NCI-H1694 (cell line): ENCODE data around the gene SLX1A.
"Not testable (repeated sequence)": the region's sequence is repeated elsewhere in the genome, so short reads cannot be mapped to it uniquely, and the experiment has no call there.

ENCODE experiments used
- DNase-seq: peaks from one replicate; lab custom pipeline; 2025; lab: John Stamatoyannopoulos, UW

SLX1A gene

DNA sequence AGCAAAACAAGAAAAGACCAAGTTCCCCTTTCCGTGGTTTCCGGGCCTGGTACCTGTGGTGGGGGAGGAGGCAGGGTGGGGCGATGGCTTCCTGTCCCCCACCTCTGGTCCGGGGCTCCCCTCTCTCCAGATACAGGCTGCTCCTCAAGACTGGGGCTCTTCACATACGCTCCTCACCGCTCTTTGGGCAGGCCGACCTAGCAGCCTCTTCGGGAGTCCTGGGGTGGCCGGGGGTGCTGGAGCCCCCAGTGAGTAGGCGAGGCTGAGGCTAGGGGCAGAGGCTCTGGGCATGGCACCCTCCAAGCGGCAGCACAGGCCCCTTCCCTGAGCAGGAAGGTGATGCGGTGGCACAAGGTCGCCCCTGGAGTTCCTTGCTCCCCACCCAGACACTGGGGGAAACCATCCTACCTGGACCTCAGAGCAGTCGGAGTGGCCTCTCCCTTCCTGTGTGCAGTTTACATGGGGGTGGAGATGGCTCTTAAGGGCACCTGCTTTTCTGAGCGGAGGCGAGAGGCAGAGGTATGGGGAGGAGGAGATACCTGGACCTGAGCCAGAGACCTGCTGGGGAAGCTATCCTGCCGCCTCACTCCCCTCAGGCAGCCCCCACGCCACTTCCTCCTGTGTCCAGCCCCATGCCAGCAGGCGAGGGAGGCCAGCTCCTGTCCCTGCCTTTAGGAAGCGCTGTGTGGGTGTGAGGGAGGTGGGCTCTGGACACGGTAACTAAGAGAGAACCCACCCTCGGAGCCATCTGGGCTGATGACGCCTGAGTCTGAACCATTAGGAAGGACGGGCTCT is 9.4 kb upstream of the SLX1A start:
- DNase-seq = no peak

DNA sequence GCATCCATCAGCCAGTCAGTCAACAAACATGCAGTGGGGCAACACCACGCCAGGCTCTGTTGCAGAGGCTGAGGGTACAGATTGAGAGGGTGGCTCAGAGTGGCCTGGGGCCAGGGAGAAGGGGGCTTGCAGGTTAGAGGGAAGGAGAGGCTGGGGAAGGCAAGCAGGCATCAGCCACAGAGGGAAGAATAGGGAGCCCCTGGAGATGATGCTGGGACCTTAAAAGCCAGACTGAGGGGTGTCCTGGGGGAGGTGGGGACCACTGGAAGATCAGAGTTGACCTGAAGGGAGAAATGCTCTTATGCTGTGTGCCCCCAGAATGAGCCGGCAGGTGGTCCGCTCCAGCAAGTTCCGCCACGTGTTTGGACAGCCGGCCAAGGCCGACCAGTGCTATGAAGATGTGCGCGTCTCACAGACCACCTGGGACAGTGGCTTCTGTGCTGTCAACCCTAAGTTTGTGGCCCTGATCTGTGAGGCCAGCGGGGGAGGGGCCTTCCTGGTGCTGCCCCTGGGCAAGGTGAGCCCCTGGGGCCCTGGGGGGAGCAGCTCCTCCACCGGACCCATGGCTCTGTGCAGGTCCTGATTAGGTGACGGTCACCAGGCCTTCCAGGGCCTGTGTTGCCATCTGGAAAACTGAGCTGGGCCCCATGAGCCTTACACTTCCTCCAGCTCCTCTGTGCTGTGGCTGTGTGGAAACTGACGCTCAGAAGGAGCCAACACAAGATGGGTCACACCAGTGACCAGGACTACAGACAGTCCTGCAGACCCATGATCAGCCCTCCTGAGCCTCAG is 8.6 kb upstream of the SLX1A start:
- DNase-seq = no peak

DNA sequence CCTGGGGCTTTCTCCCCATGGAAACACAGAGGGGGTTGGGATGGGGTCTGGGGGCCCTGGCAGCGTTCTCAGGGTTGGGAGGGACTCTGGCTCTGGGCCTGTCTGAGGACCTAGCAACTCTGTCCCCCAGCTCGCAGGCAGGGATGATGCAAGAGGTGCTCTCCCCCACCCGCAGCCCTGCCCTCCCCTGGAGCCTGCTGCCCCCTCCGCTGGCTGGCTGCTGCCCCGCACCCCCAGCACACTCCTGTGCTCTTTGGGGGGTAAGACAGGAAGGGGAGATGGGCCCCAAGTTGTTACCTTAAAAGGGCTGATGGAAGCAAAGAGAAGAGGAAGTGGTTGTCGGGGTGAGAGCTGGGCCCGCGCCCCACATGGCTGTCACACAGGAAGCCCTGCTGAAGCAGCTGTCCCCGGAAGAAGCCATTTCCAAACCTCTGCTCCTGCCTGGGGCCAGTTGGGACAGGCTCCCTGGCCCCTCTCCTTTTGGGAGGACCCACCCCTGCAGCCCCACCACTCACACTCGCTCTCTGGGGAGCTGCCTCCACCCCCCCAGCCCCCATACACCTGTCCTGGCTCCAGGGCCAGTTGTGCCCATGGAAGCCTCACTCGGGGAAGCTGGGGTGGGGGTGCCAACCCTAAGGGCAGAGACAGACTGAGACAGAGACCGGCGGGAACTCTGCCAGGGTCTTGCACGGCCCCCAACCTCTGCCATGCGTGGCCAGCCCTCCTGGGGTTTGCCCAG is 7.8 kb upstream of the SLX1A start:
- no peak for DNase-seq

DNA sequence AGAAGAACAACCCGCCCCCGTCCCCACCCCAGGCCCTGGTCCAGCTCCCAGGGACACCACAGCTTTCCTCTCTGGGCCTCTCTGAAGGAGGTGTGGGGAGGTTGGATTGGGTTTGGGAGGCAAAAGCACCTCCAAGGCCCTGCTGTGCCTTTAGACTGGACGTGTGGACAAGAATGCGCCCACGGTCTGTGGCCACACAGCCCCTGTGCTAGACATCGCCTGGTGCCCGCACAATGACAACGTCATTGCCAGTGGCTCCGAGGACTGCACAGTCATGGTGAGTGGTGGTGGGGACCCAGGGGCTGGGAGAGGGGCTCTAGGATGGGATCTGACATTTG is 7.3 kb upstream of the SLX1A start:
- no peak for DNase-seq

DNA sequence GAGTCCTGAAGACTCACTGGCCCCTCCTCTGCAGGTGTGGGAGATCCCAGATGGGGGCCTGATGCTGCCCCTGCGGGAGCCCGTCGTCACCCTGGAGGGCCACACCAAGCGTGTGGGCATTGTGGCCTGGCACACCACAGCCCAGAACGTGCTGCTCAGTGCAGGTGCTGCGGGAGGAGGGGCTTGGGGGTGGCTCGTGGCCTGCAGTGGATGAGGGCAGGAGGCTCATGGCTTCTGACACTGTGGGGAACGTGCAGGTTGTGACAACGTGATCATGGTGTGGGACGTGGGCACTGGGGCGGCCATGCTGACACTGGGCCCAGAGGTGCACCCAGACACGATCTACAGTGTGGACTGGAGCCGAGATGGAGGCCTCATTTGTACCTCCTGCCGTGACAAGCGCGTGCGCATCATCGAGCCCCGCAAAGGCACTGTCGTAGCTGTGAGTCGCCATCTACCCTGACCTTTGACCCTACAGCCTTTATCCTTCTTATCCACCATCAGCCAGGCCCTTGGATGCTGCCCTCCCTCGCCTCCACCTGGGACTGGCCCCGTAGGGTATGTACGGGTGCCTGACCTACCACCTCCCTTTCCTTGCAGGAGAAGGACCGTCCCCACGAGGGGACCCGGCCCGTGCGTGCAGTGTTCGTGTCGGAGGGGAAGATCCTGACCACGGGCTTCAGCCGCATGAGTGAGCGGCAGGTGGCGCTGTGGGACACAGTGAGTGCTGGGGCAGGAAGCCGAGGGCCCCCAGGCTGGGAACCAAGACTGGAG is 6.7 kb upstream of the SLX1A start:
- no peak for DNase-seq

DNA sequence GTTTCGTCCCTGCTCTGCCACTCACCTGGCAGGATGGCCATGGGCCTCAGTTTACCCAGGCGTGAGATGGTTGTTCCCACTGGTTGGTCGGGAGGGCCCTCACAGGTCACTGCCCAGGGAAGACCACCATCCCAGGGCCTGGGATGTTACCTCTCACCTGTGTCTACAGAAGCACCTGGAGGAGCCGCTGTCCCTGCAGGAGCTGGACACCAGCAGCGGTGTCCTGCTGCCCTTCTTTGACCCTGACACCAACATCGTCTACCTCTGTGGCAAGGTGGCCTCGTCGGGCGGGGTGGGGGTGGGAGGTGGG is 6.2 kb upstream of the SLX1A start:
- DNase-seq = no peak

DNA sequence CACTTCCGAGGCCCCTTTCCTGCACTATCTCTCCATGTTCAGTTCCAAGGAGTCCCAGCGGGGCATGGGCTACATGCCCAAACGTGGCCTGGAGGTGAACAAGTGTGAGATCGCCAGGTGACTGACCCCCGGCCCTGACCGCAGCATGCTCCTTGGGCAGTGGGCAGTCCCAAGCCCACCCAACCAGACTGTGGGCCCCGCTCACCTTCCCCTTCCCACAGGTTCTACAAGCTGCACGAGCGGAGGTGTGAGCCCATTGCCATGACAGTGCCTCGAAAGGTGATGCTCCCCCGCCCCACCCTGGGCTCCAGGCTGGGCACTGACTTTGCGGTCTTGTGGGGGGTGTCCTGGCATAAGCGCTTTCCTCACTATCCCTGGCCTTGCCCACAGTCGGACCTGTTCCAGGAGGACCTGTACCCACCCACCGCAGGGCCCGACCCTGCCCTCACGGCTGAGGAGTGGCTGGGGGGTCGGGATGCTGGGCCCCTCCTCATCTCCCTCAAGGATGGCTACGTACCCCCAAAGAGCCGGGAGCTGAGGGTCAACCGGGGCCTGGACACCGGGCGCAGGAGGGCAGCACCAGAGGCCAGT is 5.6 kb upstream of the SLX1A start:
- DNase-seq = no peak

DNA sequence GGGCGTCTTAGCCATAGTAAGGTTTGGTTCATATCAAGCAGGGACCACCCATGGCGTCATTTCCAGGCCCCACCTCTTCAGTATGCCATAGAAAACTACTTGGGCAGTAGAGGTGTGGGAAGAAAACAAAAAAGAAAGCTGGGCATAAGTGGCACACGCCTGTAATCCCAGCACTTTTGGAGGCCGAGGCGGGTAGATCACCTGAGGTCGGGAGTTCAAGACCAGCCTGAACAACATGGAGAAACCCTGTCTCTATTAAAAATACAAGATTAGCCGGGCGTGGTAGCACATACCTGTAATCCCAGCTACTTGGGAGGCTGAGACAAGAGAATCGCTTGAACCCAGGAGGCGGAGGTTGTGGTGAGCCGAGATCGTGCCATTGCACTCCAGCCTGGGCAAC is 2.5 kb upstream of the SLX1A start:
- not testable (repeated sequence) for DNase-seq

DNA sequence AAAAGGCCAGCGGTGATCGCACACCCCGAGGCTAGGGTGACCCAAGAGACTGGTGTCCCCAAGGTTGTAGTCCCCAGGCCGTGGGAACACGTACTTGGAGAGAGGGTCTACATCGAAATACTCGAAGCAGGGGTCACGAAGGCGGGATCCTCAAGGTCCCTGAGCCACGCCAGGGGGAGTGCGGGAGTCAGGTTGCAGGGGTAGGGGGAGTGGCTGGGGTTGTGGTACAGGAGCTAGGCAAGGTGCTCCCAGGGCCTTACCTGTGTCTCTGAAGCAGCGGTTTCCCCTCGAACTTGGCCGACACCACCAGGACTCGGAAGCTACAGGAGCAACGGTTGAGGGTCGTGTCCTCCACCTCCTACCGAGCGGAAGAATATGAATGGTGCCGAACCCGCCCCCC is 577 bp upstream of the SLX1A start:
- DNase-seq = not testable (repeated sequence)

DNA sequence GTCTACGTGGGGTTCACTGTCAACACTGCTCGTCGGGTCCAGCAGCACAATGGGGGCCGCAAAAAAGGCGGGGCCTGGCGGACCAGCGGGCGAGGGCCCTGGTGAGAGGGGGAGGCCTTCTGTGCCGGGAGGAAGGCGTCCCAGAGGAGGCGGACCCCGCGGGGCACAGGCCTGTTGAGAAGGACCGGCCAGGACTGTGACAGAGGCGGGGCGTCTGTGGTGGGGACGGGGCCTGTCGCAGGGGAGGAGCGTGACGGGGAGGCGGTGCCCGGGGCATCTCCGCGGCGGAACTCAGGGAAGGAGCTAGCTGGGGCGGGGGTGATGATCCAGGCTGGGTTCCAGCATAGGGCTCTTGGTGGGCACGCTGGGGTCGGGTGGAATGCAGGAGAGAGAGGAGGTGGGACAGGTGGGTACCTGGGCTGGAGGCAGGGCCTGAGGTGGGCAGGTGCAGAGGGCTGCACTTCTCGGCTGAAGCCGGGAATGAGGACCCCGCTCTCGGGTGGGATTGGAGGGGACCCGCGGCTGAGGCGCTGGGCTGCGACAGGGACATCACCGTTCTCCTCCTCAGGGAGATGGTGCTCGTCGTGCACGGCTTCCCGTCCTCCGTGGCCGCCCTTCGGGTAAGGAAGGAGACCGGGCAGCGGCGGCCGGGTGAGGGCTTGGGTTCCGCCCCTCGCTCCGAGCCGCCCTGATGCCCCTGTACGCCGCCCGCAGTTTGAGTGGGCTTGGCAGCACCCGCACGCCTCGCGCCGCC is 674 bp downstream of the SLX1A start:
- not testable (repeated sequence) for DNase-seq

DNA sequence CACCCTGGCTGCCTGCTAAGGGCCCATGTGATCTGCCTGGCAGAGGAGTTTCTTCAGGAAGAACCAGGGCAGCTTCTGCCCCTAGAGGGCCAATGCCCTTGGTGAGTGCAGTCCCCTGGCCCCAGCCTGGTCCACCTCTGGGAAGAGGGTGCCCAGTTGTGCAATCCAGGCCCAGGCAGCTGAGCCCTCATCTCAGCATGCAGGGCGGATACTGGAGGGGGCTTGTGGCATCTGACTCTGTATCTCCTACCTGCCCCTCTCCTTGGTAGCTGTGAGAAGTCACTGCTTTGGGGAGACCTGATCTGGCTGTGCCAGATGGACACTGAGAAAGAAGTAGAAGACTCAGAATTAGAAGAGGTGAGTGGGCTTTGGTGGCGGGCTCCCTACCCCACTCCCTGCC is 3.3 kb downstream of the SLX1A start:
- not testable (repeated sequence) for DNase-seq

DNA sequence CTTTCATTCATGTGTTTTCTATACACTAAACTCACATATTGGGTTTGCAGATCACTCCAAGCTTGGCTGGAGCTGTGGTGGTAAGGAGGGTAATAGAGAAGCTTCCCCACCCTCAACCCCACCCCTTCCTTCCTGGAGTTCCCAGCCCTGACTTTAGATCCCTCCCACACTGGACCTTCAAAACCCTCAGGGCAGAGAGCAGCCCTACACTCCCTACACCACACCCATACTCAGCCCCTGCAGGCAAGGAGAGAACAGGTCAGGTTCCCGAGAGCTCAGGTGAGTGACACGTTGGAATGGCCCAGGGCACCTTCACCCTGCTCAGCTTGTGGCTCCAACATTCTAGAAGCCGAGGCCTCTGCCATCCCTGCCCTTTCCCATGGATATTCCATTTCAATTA is 5.4 kb downstream of the SLX1A start, which contains the start of gene SULT1A3:
TSS of gene SULT1A3 (plus strand) at position 207 of the 400 bp plus-strand sequence. CDS start 1,474 bp downstream, outside the sequence.
- not testable (repeated sequence) for DNase-seq

DNA sequence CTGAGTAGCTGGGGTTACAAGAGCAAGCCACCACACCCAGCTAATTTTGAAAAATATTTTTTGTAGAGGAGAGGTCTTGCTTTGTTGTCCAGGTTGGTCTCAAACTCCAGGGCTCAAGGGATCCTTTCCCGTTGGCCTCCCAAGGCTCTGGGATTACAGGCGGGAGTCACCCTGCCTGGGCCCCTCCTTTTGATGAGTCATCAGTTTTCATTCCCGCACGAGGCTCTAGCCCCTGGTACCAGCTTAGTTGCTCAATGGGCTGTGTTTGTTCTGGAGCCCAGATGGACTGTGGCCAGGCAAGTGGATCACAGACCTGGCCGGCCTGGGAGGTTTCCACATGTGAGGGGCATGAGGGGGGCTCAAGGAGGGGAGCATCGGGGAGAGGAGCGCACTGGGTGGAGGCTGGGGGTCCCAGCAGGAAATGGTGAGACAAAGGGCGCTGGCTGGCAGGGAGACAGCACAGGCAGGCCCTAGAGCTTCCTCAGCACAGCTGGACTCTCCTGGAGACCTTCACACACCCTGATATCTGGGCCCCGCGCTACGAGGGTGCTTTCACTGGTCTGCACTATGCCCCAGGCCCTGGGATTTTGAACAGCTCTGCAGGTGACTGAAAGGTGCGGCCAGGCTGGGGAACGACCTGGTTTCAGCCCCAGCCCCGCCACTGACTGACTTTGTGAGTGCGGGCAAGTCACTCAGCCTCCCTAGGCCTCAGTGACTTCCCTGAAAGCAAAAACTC is 6.1 kb downstream of the SLX1A start:
- DNase-seq = not testable (repeated sequence)

DNA sequence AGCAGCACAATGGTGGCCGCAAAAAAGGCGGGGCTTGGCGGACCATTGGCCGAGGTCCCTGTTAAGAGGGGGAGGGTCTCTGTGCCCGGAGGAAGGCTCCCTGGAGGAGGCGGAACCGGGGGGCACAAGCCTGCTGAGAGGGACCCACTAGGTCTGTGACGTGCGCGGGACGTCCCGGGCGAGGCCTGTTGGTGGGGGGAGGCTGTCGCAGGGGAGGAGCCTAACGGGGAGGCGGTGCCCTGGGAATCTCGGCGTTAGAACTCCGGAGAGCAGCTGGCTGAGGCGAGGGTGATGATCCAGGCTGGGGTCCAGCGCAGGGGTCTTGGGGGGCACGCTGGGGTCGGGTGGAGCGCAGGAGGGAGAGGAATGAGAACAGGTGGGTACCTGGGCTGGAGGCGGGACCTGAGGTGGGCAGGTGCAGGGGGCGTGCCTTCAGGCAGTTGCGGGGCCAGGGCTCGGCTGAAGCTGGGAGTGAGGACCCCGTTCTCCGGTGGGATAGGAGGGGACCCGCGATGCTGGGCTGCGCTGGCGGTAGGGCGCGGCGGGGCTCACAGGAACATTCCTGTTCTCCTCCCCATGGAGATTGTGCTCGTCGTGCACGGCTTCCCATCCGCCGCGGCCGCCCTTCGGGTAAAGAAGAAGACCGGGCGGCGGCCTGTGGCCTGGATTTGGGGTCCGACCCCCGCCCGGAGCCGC is 12.0 kb downstream of the SLX1A start:
- not testable (repeated sequence) for DNase-seq

DNA sequence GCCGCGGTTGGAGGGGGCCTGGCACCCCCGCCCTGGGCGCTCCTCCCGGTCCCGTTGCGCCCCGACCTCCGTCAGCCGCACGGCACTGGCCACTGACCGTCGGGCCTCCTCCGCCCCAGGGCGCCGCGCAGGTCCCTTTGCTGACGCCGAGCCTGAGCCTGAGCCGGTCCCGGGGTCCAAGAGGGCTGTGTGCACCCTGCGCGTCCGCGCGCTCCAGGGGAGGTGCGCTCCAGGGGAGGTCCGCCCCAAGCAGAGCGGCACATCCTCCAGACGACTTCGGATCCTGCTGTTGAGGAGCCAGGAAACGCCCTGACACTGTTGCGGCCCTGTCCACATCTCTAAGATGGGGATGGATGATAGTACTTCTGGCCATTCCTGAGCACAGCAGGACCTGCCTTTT is 12.6 kb downstream of the SLX1A start:
- not testable (repeated sequence) for DNase-seq

DNA sequence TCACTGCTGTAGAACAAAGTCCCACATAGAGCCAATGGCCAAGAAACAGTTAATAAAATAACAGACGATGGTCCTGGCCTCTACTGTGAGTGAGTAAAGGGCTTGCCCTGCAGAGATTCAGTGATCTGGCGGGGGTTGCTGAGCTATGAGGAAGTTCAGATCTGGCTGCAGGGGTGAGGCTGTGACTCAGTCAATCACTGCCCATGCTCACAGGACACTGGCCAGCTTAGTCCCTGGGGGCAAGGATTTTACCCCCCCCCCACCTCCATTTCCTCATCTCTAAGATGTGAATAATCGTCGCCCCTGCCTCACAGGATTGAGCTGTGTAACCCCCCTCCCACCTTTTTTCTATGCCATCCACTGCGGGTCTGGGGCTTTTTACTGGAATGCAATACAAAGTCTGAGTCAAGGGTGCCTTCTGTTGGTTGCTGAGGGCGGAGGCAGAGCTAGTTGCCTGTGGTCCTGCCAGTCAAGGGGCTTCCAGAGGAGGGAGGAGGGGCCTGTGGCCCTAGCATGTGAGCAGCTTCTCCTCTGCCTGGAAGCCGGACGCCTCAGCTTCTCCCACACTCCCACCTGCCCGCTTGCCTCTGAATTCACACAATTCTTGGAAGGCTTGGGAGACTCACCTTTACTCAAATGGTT is 13.5 kb downstream of the SLX1A start:
- DNase-seq = not testable (repeated sequence)

DNA sequence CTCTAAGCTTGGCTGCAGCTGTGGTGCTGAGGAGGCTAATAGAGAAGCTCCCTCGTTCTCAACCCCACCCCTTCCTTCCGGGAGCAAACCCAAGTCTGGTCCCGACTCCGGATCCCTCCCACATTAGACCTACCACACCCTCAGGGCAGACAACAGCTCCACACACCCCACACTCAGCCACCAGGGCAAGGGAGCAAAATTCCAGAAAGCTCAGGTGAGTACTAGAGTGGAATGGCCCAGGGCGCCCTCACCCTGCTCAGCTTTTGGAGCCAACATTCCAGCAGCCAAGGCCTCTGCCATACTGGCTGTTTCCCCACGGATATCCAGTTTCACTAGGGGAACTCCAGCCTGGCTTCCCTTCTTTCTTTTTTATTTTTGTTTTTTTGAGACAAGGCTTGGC is 15.4 kb downstream of the SLX1A start:
- not testable (repeated sequence) for DNase-seq

DNA sequence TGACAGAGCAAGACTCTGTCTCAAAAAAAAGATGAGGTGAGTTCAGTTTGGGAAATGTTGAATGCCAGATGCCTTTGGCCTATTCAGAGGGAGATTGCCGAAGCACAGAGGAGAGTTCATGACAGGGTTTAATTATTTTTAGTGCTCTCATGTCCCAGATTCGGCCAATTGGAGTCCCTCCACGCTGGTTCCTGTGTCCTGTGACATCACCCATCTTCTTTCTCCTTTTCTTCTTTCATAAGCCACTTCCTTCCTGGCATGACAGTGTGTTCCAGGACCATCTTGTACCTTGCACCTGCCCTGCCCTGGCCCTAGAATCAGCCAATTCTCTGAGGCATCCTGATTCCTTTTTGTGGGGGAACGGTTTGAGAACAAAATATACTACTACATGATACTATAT is 17.7 kb downstream of the SLX1A start:
- not testable (repeated sequence) for DNase-seq

DNA sequence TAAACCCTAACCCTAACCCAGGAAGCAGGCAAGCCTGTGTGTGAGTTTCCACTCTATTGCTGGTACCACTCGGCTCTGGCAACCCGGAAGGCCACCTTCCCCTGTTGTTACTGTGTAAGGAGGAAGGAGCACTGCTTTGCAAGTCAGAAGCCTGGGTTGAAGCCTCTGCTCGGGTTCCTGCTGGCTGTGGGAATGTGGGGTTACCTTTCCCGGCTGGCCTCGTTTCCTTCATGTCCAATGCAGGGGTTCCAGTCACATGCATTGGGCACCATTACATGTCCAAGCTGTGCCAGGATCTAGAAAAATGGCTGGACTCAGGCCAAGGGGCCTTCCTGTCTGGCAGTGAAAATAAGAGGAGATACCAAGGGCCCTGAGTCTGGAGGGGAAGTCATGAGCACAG is 23.4 kb downstream of the SLX1A start:
- not testable (repeated sequence) for DNase-seq
